K562 (cell line): ENCODE measurements around the gene ABCC10. TPM values are rescaled to one million over a fixed set of nuclear protein-coding genes. Genes with fewer than 3 reads are reported as not detected.

Experiments used
- ARID1B ChIP-seq: fragments of 450-650 bp; IDR thresholded peaks from 2 replicates; pipeline ENCODE4 v1.6.1; 2016; ENCODE audit warnings: antibody characterized with exemption, mild to moderate bottlenecking, inconsistent platforms
- ATF1 ChIP-seq, 2 experiments: fragments of 450-650 bp in 1 of 2; IDR thresholded peaks; 2 replicates each; pipeline ENCODE4 v1.6.1; 2016; ENCODE audit warnings: missing compliant biosample characterization in 1 of 2, missing genetic modification characterization in 1 of 2
- ELF4 ChIP-seq: fragments of 450-650 bp; formaldehyde crosslinking; IDR thresholded peaks from 2 replicates; pipeline ENCODE4 v1.4.0; 2022; ENCODE audit warnings: missing genetic modification characterization
- FIP1L1 ChIP-seq: fragments of 200-400 bp; formaldehyde crosslinking; IDR thresholded peaks from 2 replicates; pipeline ENCODE4 v1.6.1; 2018; ENCODE audit warnings: mild to moderate bottlenecking, low read depth, low read length; ENCODE audit not compliant: poor library complexity, severe bottlenecking
- IRF2 ChIP-seq: sonication (generic); formaldehyde crosslinking; IDR thresholded peaks from 2 replicates; pipeline ENCODE4 v1.8.1; 2022; ENCODE audit warnings: mild to moderate bottlenecking, missing genetic modification reagents
- MAZ ChIP-seq, 2 experiments: fragments of 450-650 bp in 1 of 2; sonication (generic) in 1 of 2; formaldehyde crosslinking; IDR thresholded peaks in 1 of 2; conservative IDR thresholded peaks in 1 of 2; 2 replicates each; pipeline versions ENCODE4 v1.4.0 to v1.5.0; 2020; ENCODE audit warnings: mild to moderate bottlenecking in 1 of 2, missing genetic modification reagents in 1 of 2
- MYC ChIP-seq, 2 experiments: fragments of 250-450 bp in 1 of 2; sonication (Bioruptor Pico) in 1 of 2; IDR thresholded peaks; 2 replicates each; pipeline versions ENCODE4 v1.5.1 to v1.6.1; 2012 to 2021; ENCODE audit warnings: low read depth in 2 of 2, borderline replicate concordance in 1 of 2, improper control_type of control experiment in 1 of 2, low read length in 1 of 2, mild to moderate bottlenecking in 1 of 2, moderate library complexity in 1 of 2
- NEUROD1 ChIP-seq: fragments of 150-350 bp; IDR thresholded peaks from 2 replicates; pipeline ENCODE4 v1.6.1; 2014; ENCODE audit warnings: borderline replicate concordance, low read length, low read depth; ENCODE audit not compliant: partially characterized antibody
- PCBP1 ChIP-seq: fragments of 200-400 bp; formaldehyde crosslinking; IDR thresholded peaks from 2 replicates; pipeline ENCODE4 v1.6.1; 2018; ENCODE audit warnings: mild to moderate bottlenecking, low read depth, low read length; ENCODE audit not compliant: poor library complexity, severe bottlenecking
- PHB ChIP-seq: fragments of 250-450 bp; sonication (Bioruptor Pico); IDR thresholded peaks from 2 replicates; pipeline ENCODE4 v1.5.0; 2021
- PHF21A ChIP-seq: fragments of 450-650 bp; IDR thresholded peaks from 2 replicates; pipeline ENCODE4 v1.6.1; 2017; ENCODE audit warnings: low read depth, borderline replicate concordance
- RBFOX2 ChIP-seq: fragments of 200-400 bp; formaldehyde crosslinking; IDR thresholded peaks from 2 replicates; pipeline ENCODE4 v1.6.1; 2017; ENCODE audit warnings: low read depth, mild to moderate bottlenecking, low read length, moderate library complexity
- RCOR1 ChIP-seq, 2 experiments: IDR thresholded peaks; 2 replicates each; pipeline ENCODE4 v1.6.1; 2012; ENCODE audit warnings: low read depth in 2 of 2, low read length in 2 of 2, borderline replicate concordance in 1 of 2, improper control_type of control experiment in 1 of 2
- ZNF140 ChIP-seq: fragments of 250-450 bp; sonication (Bioruptor Pico); IDR thresholded peaks from 2 replicates; pipeline ENCODE4 v1.8.0; 2021; ENCODE audit warnings: moderate library complexity, mild to moderate bottlenecking, inconsistent platforms
- ZNF263 ChIP-seq: sonication (generic); formaldehyde crosslinking; IDR thresholded peaks from 2 replicates; pipeline ENCODE4 v1.8.0; 2022; ENCODE audit warnings: mild to moderate bottlenecking, missing genetic modification reagents, borderline replicate concordance
- polyA plus RNA-seq, 8 experiments: library from polyadenylated mRNA; depleted of rRNA in 4 of 8; stranded (reverse) in 5 of 8; unstranded in 3 of 8; fragments of >200 nt; fragmentation: Nextera tagmentation in 2 of 8; fragmentation: Illumina TruSeq in 1 of 8; extraction: Ambion mirVana in 2 of 8; extraction: Trizol in 1 of 8; gene quantifications; 2 replicates each; pipeline versions ENCODE4 v1.2.1 to v1.2.3, GENCODE V29; 2011 to 2014; ENCODE audit warnings: inconsistent platforms in 1 of 8, missing spikeins in 1 of 8
- total RNA-seq, 7 experiments: library from RNA; depleted of rRNA in 6 of 7; stranded (reverse); fragments of >200 nt in 6 of 7; fragmentation: Illumina TruSeq in 2 of 7; extraction: Trizol in 2 of 7; gene quantifications; 2 replicates each; pipeline versions ENCODE4 v1.2.1 to v1.2.3, GENCODE V29; 2011 to 2021; ENCODE audit warnings: low replicate concordance in 1 of 7
- TF ChIP-seq, protein P1 (sequence below), 2 experiments: fragments of 450-650 bp in 1 of 2; sonication (generic) in 1 of 2; formaldehyde crosslinking in 1 of 2; IDR thresholded peaks; 2 replicates each; pipeline versions ENCODE4 v1.7.1 to v1.9.0; 2016 to 2022; ENCODE audit warnings: inconsistent platforms in 1 of 2, mild to moderate bottlenecking in 1 of 2, missing genetic modification reagents in 1 of 2

The ABCC10 gene
- total and polyA plus RNA-seq, 9 of the 15 experiments (the other 6 are each of a cell fraction or from before 2014, with no cell fraction given) = 2.4 to 29.1 (median 13.7) TPM

- TF ChIP-seq ATF1 (CRISPR knock-in tag; IDR thresholded peaks at IDR 0.05) (no peak), ATF1 (tag; IDR thresholded peaks at IDR 0.05) (peak; percentile 37; the same call in 1 of the 2 replicates), RCOR1 (IDR thresholded peaks at IDR 0.05; ENCODE audit: borderline replicate concordance in 1 of 2, low read depth in 2 of 2, low read length in 2 of 2) (peak in 1 of 2 experiments; percentile 21; a peak in 1 of 4 replicates), ELF4 (CRISPR knock-in tag) (peak; percentile 83; the same call in 1 of the 2 replicates), PHF21A (peak; percentile 21; the same call in 1 of the 2 replicates), ARID1B (0 out of 2 replicates have a peak, but pooled peaks have one; percentile 24), ZNF263 (CRISPR knock-in tag) (peak; percentile 56; the same call in 1 of the 2 replicates), RBFOX2 (peak; percentile 53), PHB (CRISPR knock-in tag) (peak; percentile 76; the same call in 1 of the 2 replicates), ZNF140 (CRISPR knock-in tag) (no peak), PCBP1 (peak; percentile 72), IRF2 (no peak), MYC (IDR thresholded peaks at IDR 0.05; ENCODE audit: low read depth, low read length) (peak; percentile 50; the same call in 1 of the 2 replicates), MYC (CRISPR knock-in tag; IDR thresholded peaks at IDR 0.05; ENCODE audit: borderline replicate concordance, low read depth) (no peak), NEUROD1 (no peak), FIP1L1 (peak; percentile 39), MAZ (CRISPR knock-in tag; conservative IDR thresholded peaks at IDR 0.05 in 1 of 2, IDR thresholded peaks at IDR 0.05 in 1 of 2) (peak in 1 of 2 experiments; percentile 67; a peak in 2 of 4 replicates)
- TF ChIP-seq, protein P1, sequence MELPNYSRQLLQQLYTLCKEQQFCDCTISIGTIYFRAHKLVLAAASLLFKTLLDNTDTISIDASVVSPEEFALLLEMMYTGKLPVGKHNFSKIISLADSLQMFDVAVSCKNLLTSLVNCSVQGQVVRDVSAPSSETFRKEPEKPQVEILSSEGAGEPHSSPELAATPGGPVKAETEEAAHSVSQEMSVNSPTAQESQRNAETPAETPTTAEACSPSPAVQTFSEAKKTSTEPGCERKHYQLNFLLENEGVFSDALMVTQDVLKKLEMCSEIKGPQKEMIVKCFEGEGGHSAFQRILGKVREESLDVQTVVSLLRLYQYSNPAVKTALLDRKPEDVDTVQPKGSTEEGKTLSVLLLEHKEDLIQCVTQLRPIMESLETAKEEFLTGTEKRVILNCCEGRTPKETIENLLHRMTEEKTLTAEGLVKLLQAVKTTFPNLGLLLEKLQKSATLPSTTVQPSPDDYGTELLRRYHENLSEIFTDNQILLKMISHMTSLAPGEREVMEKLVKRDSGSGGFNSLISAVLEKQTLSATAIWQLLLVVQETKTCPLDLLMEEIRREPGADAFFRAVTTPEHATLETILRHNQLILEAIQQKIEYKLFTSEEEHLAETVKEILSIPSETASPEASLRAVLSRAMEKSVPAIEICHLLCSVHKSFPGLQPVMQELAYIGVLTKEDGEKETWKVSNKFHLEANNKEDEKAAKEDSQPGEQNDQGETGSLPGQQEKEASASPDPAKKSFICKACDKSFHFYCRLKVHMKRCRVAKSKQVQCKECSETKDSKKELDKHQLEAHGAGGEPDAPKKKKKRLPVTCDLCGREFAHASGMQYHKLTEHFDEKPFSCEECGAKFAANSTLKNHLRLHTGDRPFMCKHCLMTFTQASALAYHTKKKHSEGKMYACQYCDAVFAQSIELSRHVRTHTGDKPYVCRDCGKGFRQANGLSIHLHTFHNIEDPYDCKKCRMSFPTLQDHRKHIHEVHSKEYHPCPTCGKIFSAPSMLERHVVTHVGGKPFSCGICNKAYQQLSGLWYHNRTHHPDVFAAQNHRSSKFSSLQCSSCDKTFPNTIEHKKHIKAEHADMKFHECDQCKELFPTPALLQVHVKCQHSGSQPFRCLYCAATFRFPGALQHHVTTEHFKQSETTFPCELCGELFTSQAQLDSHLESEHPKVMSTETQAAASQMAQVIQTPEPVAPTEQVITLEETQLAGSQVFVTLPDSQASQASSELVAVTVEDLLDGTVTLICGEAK (IDR thresholded peaks at IDR 0.05) = 0 out of 2 replicates have a peak, but pooled peaks have one; percentile 25
- TF ChIP-seq, protein P1 (CRISPR knock-in tag; IDR thresholded peaks at IDR 0.05) = no peak
These were observed 27.6 kb downstream of the ABCC10 start (continued) for GRCh38 chr6:43454696-43455530.
